ENCODE data around the gene C3orf70. TPM values are rescaled to one million over a fixed set of nuclear protein-coding genes. Genes with fewer than 3 reads are reported as not detected.
A peak's percentile ranks its signal among the peaks of the same experiment; 100 is the strongest.

The C3orf70 gene
- total and polyA plus RNA-seq, 11 donors, result 0.53 to 2.9 (median 2.0) TPM

GRCh38 chr3:185052631-185053030 is 100.2 kb downstream of the C3orf70 start:
- WGBS, 4 donors, result 81 to 90% (median 88%) methylated on average over 6 of the region's 6 CpGs
- TF ChIP-seq CTCF (IDR thresholded peaks at IDR 0.05) (no peak), POLR2A (IDR thresholded peaks at IDR 0.05) (no peak)
- intact Hi-C loops (cut with DNase I), result no loop called here
- H3K4me3 ChIP-seq, result no peak overlapping the region
- ATAC-seq, result peak in 1 of 4 donors; percentile 63
- H3K9me3 ChIP-seq, result peaks cover 0 to 17% (median 7%) of the 10 kb centered on the region in 12 donors
- H3K27me3 ChIP-seq, result no peaks in the 10 kb centered on the region
- peaks cover 0 to 74% (median 64%) of the 10 kb centered on the region in 9 donors for H3K36me3 ChIP-seq
- DNase-seq, result no peak
- H3K4me1 ChIP-seq, result no peaks in the 10 kb centered on the region
- no peak overlapping the region for H3K27ac ChIP-seq

GRCh38 chr3:185051801-185052200 is 101.1 kb downstream of the C3orf70 start:
- 73 to 90% (median 78%) methylated on average over 8 of the region's 8 CpGs for WGBS, 4 donors
- H3K36me3 ChIP-seq, result peaks cover 0 to 74% (median 64%) of the 10 kb centered on the region in 9 donors

GRCh38 chr3:185049710-185050109 is 103.2 kb downstream of the C3orf70 start:
- H3K27ac ChIP-seq, result no peak overlapping the region

More at GRCh38 chr3:185051801-185052200, 101.1 kb downstream of the C3orf70 start:
- Histone ChIP-seq H3K27ac (no peak overlapping the region), H3K4me3 (no peak overlapping the region), H3K27me3 (no peaks in the 10 kb centered on the region), H3K4me1 (peaks cover 0 to 3% (median under 1%) of the 10 kb centered on the region in 12 donors), H3K9me3 (peaks cover 0 to 9% (median 1%) of the 10 kb centered on the region in 12 donors)
- ATAC-seq (peak in 3 of 4 donors; percentile 23 to 47 (median 29)), DNase-seq (no peak)
- TF ChIP-seq CTCF (IDR thresholded peaks at IDR 0.05), result no peak
- intact Hi-C loops (cut with DNase I), result no loop called here

GRCh38 chr3:185046603-185047002 is 106.3 kb downstream of the C3orf70 start:
- DNase-seq (no peak), ATAC-seq (no peak)
- intact Hi-C loops (cut with DNase I), result loop anchor here in 1 of 10 donors (10.0 kb wide), 1 partner anchor 128 kb away; no protein-coding TSS in a partner anchor
- peaks cover 0 to 38% (median 25%) of the 10 kb centered on the region in 12 donors for H3K4me1 ChIP-seq
- peak overlapping the region in 8 of 12 donors; percentile 49 to 82 (median 70) for H3K27ac ChIP-seq
- peaks cover 0 to 35% (median 31%) of the 10 kb centered on the region in 9 donors for H3K36me3 ChIP-seq
- H3K4me3 ChIP-seq, result no peak overlapping the region
- TF ChIP-seq POLR2A (IDR thresholded peaks at IDR 0.05), result no peak
- TF ChIP-seq CTCF (IDR thresholded peaks at IDR 0.05), result no peak
- H3K9me3 ChIP-seq, result no peaks in the 10 kb centered on the region
- 67 to 85% (median 82%) methylated on average over 4 of the region's 4 CpGs for whole genome bisulfite sequencing, 4 donors
- no peaks in the 10 kb centered on the region for H3K27me3 ChIP-seq

More at GRCh38 chr3:185049710-185050109, 103.2 kb downstream of the C3orf70 start:
- peaks cover 0 to 63% (median 62%) of the 10 kb centered on the region in 9 donors for H3K36me3 ChIP-seq
- no peaks in the 10 kb centered on the region for H3K9me3 ChIP-seq
- no peak overlapping the region for H3K4me3 ChIP-seq
- intact Hi-C loops (cut with DNase I), result loop anchor here in 1 of 10 donors (10.0 kb wide), 1 partner anchor 125 kb away; no protein-coding TSS in a partner anchor
- H3K4me1 ChIP-seq, result peaks cover 0 to 23% (median 19%) of the 10 kb centered on the region in 12 donors
- TF ChIP-seq CTCF (IDR thresholded peaks at IDR 0.05), result no peak
- TF ChIP-seq POLR2A (IDR thresholded peaks at IDR 0.05), result no peak
- ATAC-seq (no peak), DNase-seq (no peak)
- 95 to 98% (median 97%) methylated on average over 4 of the region's 4 CpGs for WGBS, 4 donors
- H3K27me3 ChIP-seq, result no peaks in the 10 kb centered on the region

Measured in heart left ventricle (tissue), 16 donors.